H1 (cell line): ENCODE results near the gene TC2N.

Experiments used
- CHD1 ChIP-seq: IDR thresholded peaks from 2 replicates; pipeline ENCODE4 v1.6.1; 2012; ENCODE audit warnings: low read depth, low read length, improper control_type of control experiment
- CREB1 ChIP-seq: IDR thresholded peaks from 2 replicates; pipeline ENCODE4 v1.6.1; 2012; ENCODE audit warnings: inconsistent platforms
- CTCF ChIP-seq, 3 experiments: IDR thresholded peaks; 1 replicate in 2 of 3; 2 replicates in 1 of 3; pipeline versions ENCODE4 v1.5.1 to v1.6.1; 2011; ENCODE audit warnings: low read length in 3 of 3, mild to moderate bottlenecking in 3 of 3, inconsistent platforms in 2 of 3, low read depth in 1 of 3, moderate library complexity in 1 of 3; ENCODE audit not compliant: insufficient read depth in 1 of 3; ENCODE audit errors: control extremely low read depth in 1 of 3
- EZH2 ChIP-seq: fragments of 200-600 bp; sonication (generic); IDR thresholded peaks from 2 replicates; pipeline ENCODE4 v1.7.1; 2012; ENCODE audit warnings: low read depth, mild to moderate bottlenecking, moderate library complexity, low read length, inconsistent platforms; ENCODE audit not compliant: severe bottlenecking
- NRF1 ChIP-seq: IDR thresholded peaks from 2 replicates; pipeline ENCODE4 v1.6.1; 2011; ENCODE audit warnings: mild to moderate bottlenecking, low read depth, low read length, improper control_type of control experiment
- POLR2A ChIP-seq, 2 experiments: IDR thresholded peaks; 1 replicate in 1 of 2; 2 replicates in 1 of 2; pipeline ENCODE4 v1.6.1; 2011; ENCODE audit warnings: low read depth in 2 of 2, low read length in 2 of 2, mild to moderate bottlenecking in 2 of 2; ENCODE audit errors: control extremely low read depth in 1 of 2
- RAD21 ChIP-seq, 2 experiments: IDR thresholded peaks in 1 of 2; conservative IDR thresholded peaks in 1 of 2; 2 replicates each; pipeline ENCODE4 v1.6.1; 2011; ENCODE audit warnings: low read depth in 2 of 2, low read length in 2 of 2, improper control_type of control experiment in 1 of 2, inconsistent platforms in 1 of 2, mild to moderate bottlenecking in 1 of 2, moderate library complexity in 1 of 2
- TAF1 ChIP-seq: IDR thresholded peaks from 2 replicates; pipeline ENCODE4 v1.6.1; 2011; ENCODE audit warnings: mild to moderate bottlenecking, low read depth, low read length
- TBP ChIP-seq: IDR thresholded peaks from 2 replicates; pipeline ENCODE4 v1.6.1; 2011; ENCODE audit warnings: low read depth, low read length, improper control_type of control experiment
- TCF12 ChIP-seq: IDR thresholded peaks from 2 replicates; pipeline ENCODE4 v1.6.1; 2011; ENCODE audit warnings: low read depth, mild to moderate bottlenecking, low read length
- USF2 ChIP-seq: IDR thresholded peaks from 2 replicates; pipeline ENCODE4 v1.6.1; 2011; ENCODE audit warnings: low read length, improper control_type of control experiment

- TF ChIP-seq RAD21 (IDR thresholded peaks at IDR 0.05 in 1 of 2, conservative IDR thresholded peaks at IDR 0.05 in 1 of 2; ENCODE audit: low read depth in 2 of 2, low read length in 2 of 2) (no peak), NRF1 (no peak), CTCF (IDR thresholded peaks at IDR 0.05; ENCODE audit: control extremely low read depth in 1 of 3, insufficient read depth in 1 of 3, low read depth in 1 of 3, low read length in 3 of 3) (no peak), EZH2 (no peak), CHD1 (no peak), TCF12 (no peak), TBP (no peak), POLR2A (IDR thresholded peaks at IDR 0.05; ENCODE audit: control extremely low read depth in 1 of 2, low read depth in 2 of 2, low read length in 2 of 2) (no peak), CREB1 (no peak), USF2 (no peak), TAF1 (no peak)
These were observed 119.3 kb downstream of the TC2N start for GRCh38 chr14:91748049-91748448.
